ENCODE results near the gene RPS14. TPM values are rescaled to one million over a fixed set of nuclear protein-coding genes. Genes with fewer than 3 reads are reported as not detected.

RPS14 gene
- total and polyA plus RNA-seq, 9 of the 15 experiments (the other 6 are each of a cell fraction or from before 2014, with no cell fraction given), result 1,824 to 5,983 (median 3,017) TPM

DNA sequence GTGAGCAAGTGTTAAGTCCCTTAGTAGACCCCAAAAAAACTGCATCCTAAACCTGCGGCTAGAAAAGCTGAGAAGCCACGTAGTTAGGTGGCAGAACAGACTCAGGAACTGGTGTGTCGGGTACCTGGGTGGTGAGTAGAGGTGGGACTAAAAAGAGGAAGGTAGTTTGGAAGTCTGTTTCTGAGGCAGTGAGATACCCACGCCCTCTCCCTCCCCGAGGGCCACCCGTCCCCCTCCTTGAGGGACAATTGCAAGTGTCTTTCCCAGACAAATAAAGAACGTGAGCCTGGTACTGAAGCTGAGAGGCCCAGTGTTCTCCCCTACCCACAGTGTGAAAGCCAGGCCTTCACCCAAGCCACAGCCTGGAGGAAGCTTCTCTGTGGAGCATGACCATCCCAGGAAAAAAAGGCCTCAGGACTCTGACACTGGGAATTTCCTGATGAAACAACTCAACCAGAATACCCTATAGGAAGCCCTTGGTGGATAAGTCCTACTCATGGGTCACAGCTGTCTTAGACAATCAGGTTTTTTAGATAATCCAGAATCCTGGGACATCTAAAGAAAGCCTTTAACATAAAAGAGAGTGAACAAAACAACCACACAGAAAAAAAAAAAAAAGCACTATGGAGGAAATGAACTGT lies 29.8 kb downstream of the RPS14 start:
- no peak overlapping the region for H3K4me2 ChIP-seq (ENCODE audit: insufficient read depth, low read length)
- TF ChIP-seq MAFF (IDR thresholded peaks at IDR 0.05; ENCODE audit: low read length) (no peak), ZNF354B (CRISPR knock-in tag; IDR thresholded peaks at IDR 0.05) (no peak), ZNF436 (CRISPR knock-in tag; IDR thresholded peaks at IDR 0.05) (no peak), ZZZ3 (IDR thresholded peaks at IDR 0.05) (no peak), ZNF695 (CRISPR knock-in tag; IDR thresholded peaks at IDR 0.05) (no peak), ETV5 (CRISPR knock-in tag; IDR thresholded peaks at IDR 0.05; ENCODE audit: low read depth) (no peak), BRD4 (IDR thresholded peaks at IDR 0.05) (no peak)
- TF ChIP-seq, protein P1, sequence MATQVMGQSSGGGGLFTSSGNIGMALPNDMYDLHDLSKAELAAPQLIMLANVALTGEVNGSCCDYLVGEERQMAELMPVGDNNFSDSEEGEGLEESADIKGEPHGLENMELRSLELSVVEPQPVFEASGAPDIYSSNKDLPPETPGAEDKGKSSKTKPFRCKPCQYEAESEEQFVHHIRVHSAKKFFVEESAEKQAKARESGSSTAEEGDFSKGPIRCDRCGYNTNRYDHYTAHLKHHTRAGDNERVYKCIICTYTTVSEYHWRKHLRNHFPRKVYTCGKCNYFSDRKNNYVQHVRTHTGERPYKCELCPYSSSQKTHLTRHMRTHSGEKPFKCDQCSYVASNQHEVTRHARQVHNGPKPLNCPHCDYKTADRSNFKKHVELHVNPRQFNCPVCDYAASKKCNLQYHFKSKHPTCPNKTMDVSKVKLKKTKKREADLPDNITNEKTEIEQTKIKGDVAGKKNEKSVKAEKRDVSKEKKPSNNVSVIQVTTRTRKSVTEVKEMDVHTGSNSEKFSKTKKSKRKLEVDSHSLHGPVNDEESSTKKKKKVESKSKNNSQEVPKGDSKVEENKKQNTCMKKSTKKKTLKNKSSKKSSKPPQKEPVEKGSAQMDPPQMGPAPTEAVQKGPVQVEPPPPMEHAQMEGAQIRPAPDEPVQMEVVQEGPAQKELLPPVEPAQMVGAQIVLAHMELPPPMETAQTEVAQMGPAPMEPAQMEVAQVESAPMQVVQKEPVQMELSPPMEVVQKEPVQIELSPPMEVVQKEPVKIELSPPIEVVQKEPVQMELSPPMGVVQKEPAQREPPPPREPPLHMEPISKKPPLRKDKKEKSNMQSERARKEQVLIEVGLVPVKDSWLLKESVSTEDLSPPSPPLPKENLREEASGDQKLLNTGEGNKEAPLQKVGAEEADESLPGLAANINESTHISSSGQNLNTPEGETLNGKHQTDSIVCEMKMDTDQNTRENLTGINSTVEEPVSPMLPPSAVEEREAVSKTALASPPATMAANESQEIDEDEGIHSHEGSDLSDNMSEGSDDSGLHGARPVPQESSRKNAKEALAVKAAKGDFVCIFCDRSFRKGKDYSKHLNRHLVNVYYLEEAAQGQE (IDR thresholded peaks at IDR 0.05; ENCODE audit: borderline replicate concordance), result no peak
- TF ChIP-seq, protein P1 (CRISPR knock-in tag; IDR thresholded peaks at IDR 0.05; ENCODE audit: low read depth), result no peak
- TF ChIP-seq, protein P2, sequence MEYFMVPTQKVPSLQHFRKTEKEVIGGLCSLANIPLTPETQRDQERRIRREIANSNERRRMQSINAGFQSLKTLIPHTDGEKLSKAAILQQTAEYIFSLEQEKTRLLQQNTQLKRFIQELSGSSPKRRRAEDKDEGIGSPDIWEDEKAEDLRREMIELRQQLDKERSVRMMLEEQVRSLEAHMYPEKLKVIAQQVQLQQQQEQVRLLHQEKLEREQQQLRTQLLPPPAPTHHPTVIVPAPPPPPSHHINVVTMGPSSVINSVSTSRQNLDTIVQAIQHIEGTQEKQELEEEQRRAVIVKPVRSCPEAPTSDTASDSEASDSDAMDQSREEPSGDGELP (CRISPR knock-in tag; IDR thresholded peaks at IDR 0.05; ENCODE audit: borderline replicate concordance), result no peak
- no peak for DNase-seq (ENCODE audit: extremely low read depth in 1 of 4, low spot score in 3 of 4)
- H3K79me2 ChIP-seq (ENCODE audit: control insufficient read depth, insufficient read depth, low read length), result no peaks in the 10 kb centered on the region
- H3K27ac ChIP-seq (ENCODE audit: extremely low read depth, low read depth, low read length), result no peak overlapping the region
- ATAC-seq, result peak; percentile 48; the same call in 2 of the 3 replicates
- ChIA-PET CTCF (ENCODE audit: low intra/inter-chr PET ratio) (no interaction called here), POLR2A (interaction anchor here (1.0 kb wide), 1 partner anchor 23 kb away, joined by 3 read pairs; no protein-coding TSS in a partner anchor)
- FAIRE-seq, result peak; percentile 44
- no TSS peak for BruUV-seq (replicated peaks)
- H3K4me3 ChIP-seq, result no peak overlapping the region
- H3K9me1 ChIP-seq (ENCODE audit: control insufficient read depth, insufficient read depth, low read length), result no peaks in the 10 kb centered on the region
- 4% methylated on average over 6 of the region's 7 CpGs for WGBS (ENCODE audit: insufficient coverage, low coverage, missing lambda C conversion rate)
- H3K9ac ChIP-seq (ENCODE audit: insufficient read depth in 1 of 2, low read depth in 2 of 2, low read length in 2 of 2), result peak overlapping the region in 1 of 2 experiments; percentile 14; a peak in 1 of 4 replicates
- H3K27me3 ChIP-seq (ENCODE audit: control insufficient read depth in 2 of 2, insufficient read depth in 2 of 2, low read length in 2 of 2), result peaks cover under 1 to 7% of the 10 kb centered on the region in 2 experiments; a peak in 4 of 5 replicates
- in situ Hi-C loops (cut with MboI) (no loop called here), intact Hi-C loops (cut with micrococcal nuclease) (no loop called here)
- peak overlapping the region; percentile 12; the same call in 1 of the 2 replicates for H2AFZ ChIP-seq (ENCODE audit: low read depth, low read length)
- H4K20me1 ChIP-seq (replicated peaks; ENCODE audit: control insufficient read depth, insufficient read depth, low read length), result no peaks in the 10 kb centered on the region
- H3K9me3 ChIP-seq (replicated peaks; ENCODE audit: control insufficient read depth, insufficient read depth, low read depth, low read length), result no peaks in the 10 kb centered on the region
- H3K4me1 ChIP-seq (replicated peaks in 1 of 2; ENCODE audit: control insufficient read depth in 2 of 2, insufficient read depth in 2 of 2, low read length in 2 of 2), result no peaks in the 10 kb centered on the region; a peak in 2 of 5 replicates
- H3K36me3 ChIP-seq (ENCODE audit: control insufficient read depth, insufficient read depth, low read length), result no peaks in the 10 kb centered on the region
